Osteoblast (primary cell): ENCODE measurements around the gene USB1. TPM values are rescaled to one million over a fixed set of nuclear protein-coding genes. Genes with fewer than 3 reads are reported as not detected.

Experiments
- DNase-seq: peaks from one replicate; pipeline ENCODE4 v3.0.0; 2011; ENCODE audit warnings: low spot score, mixed read lengths; ENCODE audit not compliant: insufficient read length; ENCODE audit errors: missing footprints
- H2AFZ ChIP-seq: 2 replicates; pipeline ENCODE4 v1.6.0; 2011; ENCODE audit warnings: mild to moderate bottlenecking, low read length
- H3K27ac ChIP-seq: 2 replicates; pipeline ENCODE4 v1.5.1; 2011; ENCODE audit warnings: mild to moderate bottlenecking, low read depth, low read length, moderate library complexity
- H3K27me3 ChIP-seq: 2 replicates; pipeline ENCODE4 v1.6.0; 2012; ENCODE audit warnings: mild to moderate bottlenecking, control low read depth, inconsistent platforms, low read length, moderate library complexity; ENCODE audit not compliant: insufficient read depth
- H3K36me3 ChIP-seq: 2 replicates; pipeline ENCODE4 v1.5.1; 2011; ENCODE audit warnings: mild to moderate bottlenecking, low read length, control low read depth, moderate library complexity; ENCODE audit not compliant: insufficient read depth
- H3K4me1 ChIP-seq: 2 replicates; pipeline ENCODE4 v1.5.1; 2011; ENCODE audit warnings: mild to moderate bottlenecking, low read length, control low read depth, moderate library complexity; ENCODE audit not compliant: insufficient read depth
- H3K4me2 ChIP-seq: 2 replicates; pipeline ENCODE4 v1.6.0; 2011; ENCODE audit warnings: mild to moderate bottlenecking, low read length; ENCODE audit not compliant: insufficient read depth
- H3K4me3 ChIP-seq: fragments of 200-600 bp; sonication (generic); 3 replicates; pipeline ENCODE4 v1.5.1; 2012; ENCODE audit warnings: mild to moderate bottlenecking, low read length, inconsistent platforms; ENCODE audit not compliant: insufficient read depth
- H3K79me2 ChIP-seq: 2 replicates; pipeline ENCODE4 v1.6.0; 2012; ENCODE audit warnings: mild to moderate bottlenecking, low read length, control low read depth, inconsistent platforms; ENCODE audit not compliant: insufficient read depth
- H3K9me3 ChIP-seq: 2 replicates; pipeline ENCODE4 v1.5.1; 2011; ENCODE audit warnings: low read depth, low read length, control low read depth
- H4K20me1 ChIP-seq: 2 replicates; pipeline ENCODE4 v1.6.0; 2012; ENCODE audit warnings: mild to moderate bottlenecking, low read length, control low read depth; ENCODE audit not compliant: insufficient read depth
- total RNA-seq: library from RNA; depleted of rRNA; stranded (reverse); fragments of >200 nt; gene quantifications from 2 replicates; pipeline ENCODE4 v1.2.3, GENCODE V29; 2012
- TF ChIP-seq, protein P1 (sequence below): IDR thresholded peaks from 2 replicates; pipeline ENCODE4 v1.5.1; 2011; ENCODE audit warnings: mild to moderate bottlenecking, low read depth, low read length, moderate library complexity; ENCODE audit errors: extremely low read depth

USB1 gene
- total RNA-seq, 1 donor = 19.2 TPM

DNA sequence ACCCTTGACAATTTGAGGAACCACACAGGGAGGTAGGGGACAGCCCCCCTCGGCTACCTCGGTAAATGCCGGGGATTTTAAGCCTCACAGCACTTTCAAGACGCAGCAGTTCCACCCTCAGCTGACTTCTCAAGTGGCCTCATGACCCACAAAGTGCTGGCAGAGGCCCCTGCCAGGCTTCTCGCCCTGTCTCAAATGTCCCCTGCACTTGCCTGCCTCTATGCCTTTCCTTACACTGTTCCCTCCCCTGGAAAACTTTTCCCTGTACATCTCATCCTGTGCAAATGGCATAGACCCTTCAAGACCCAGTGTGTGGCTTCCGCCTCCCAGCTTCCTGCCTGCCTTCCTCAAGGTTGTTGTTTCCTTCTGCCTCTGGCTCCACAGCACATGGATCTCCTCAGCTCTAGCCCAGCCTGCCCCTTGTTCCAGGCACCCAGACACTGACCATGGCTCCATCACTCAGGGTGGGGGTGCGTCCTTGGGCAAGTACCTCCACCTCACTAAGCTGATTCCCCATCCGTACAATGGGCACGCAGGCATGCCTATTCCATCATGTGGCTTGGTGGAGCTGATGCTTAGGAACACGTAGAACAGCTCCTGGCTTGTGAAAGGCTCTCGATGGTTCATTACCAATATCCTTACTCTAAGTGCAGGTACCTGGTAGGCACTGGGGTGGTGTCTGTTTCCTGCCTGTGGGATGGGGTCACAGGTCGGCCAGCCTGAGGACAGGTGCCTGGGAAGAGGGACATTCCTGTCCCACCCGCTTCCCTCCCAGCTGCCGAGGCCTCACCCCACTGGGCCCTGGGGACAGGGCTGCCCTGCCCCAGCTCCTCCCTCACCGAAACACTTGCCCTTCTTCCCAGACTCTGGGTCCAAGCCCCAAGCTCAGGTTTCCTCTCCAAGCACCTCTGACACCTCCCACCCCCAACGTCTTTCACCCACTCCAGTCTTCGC lies 48.3 kb downstream of the USB1 start:
- peak; percentile 73 for DNase-seq
- Histone ChIP-seq H3K27me3 (no peaks in the 10 kb centered on the region), H3K4me3 (no peak overlapping the region), H3K27ac (no peak overlapping the region), H3K4me2 (no peak overlapping the region), H3K4me1 (no peaks in the 10 kb centered on the region), H2AFZ (no peak overlapping the region), H4K20me1 (no peaks in the 10 kb centered on the region), H3K79me2 (no peaks in the 10 kb centered on the region), H3K9me3 (no peaks in the 10 kb centered on the region), H3K36me3 (no peaks in the 10 kb centered on the region)
- TF ChIP-seq, protein P1, sequence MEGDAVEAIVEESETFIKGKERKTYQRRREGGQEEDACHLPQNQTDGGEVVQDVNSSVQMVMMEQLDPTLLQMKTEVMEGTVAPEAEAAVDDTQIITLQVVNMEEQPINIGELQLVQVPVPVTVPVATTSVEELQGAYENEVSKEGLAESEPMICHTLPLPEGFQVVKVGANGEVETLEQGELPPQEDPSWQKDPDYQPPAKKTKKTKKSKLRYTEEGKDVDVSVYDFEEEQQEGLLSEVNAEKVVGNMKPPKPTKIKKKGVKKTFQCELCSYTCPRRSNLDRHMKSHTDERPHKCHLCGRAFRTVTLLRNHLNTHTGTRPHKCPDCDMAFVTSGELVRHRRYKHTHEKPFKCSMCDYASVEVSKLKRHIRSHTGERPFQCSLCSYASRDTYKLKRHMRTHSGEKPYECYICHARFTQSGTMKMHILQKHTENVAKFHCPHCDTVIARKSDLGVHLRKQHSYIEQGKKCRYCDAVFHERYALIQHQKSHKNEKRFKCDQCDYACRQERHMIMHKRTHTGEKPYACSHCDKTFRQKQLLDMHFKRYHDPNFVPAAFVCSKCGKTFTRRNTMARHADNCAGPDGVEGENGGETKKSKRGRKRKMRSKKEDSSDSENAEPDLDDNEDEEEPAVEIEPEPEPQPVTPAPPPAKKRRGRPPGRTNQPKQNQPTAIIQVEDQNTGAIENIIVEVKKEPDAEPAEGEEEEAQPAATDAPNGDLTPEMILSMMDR = no peak

DNA sequence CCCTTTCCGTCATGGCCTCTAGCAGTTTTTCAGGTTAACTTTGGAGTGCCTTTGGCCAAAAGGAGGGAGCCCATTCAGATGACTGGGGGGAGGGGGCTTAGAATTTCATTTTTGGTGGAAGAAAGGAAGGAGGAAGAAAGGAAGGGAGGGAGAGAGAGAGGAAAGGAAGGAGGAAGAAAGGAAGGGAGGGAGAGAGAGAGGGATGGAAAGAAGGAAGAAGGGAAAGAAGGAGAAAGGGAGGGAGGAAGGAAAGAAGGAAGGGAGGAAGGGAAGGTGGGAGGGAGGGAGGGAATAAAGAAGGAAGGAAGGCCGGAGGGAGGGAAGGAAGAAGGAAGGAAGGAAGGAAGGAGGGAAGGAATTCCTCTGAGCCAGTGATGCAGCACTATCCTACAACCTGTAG lies 50.1 kb downstream of the USB1 start:
- DNase-seq = no peak
- Histone ChIP-seq H2AFZ (no peak overlapping the region), H3K4me3 (no peak overlapping the region), H3K36me3 (no peaks in the 10 kb centered on the region), H3K27me3 (no peaks in the 10 kb centered on the region), H4K20me1 (no peaks in the 10 kb centered on the region), H3K27ac (no peak overlapping the region), H3K4me2 (no peak overlapping the region), H3K4me1 (no peaks in the 10 kb centered on the region), H3K9me3 (no peaks in the 10 kb centered on the region), H3K79me2 (no peaks in the 10 kb centered on the region)
- TF ChIP-seq, protein P1 = no peak

DNA sequence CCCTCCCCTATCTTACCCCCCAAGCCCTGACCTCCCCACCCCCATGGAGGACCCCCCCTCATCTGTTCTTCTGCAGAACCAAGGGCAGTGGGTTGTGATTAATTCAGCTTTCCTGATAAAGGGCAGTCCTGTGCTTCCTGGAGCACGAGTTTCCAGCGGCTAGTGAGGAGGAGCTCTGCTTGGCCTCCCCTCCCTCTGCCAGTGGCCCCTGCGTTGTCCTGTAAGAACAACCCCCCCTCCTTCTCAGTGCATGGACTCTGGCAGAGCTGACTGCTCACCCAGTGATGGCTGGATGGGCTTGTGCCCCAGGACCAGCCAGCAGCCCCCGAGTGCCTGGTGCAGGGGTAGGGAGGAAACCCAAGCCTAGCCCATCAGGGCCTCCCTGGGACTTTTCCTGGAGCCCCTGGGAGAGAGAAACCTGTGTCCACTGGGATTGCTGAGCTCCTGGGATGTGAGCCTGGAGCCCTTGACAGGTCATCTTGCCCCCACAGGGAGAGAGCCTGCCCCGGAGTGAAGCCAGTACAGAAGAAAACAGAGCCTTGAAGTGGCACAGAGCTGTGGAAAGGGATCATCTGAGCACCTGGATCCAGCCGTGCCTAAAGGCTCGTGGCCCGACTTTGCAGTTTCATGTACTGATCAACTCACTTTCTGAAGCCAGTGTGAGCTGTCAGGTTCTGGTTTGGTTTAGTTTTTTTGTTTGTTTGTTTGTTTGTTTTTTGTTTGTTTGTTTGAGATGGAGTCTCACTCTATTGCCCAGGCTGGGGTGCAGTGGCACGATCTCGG lies 50.8 kb downstream of the USB1 start:
- Histone ChIP-seq H3K4me1 (no peaks in the 10 kb centered on the region), H2AFZ (no peak overlapping the region), H3K27ac (no peak overlapping the region), H3K36me3 (no peaks in the 10 kb centered on the region), H3K4me2 (no peak overlapping the region), H4K20me1 (no peaks in the 10 kb centered on the region), H3K27me3 (peaks cover 5% of the 10 kb centered on the region), H3K79me2 (no peaks in the 10 kb centered on the region), H3K4me3 (no peak overlapping the region), H3K9me3 (no peaks in the 10 kb centered on the region)
- DNase-seq = peak; percentile 68
- TF ChIP-seq, protein P1 = no peak

DNA sequence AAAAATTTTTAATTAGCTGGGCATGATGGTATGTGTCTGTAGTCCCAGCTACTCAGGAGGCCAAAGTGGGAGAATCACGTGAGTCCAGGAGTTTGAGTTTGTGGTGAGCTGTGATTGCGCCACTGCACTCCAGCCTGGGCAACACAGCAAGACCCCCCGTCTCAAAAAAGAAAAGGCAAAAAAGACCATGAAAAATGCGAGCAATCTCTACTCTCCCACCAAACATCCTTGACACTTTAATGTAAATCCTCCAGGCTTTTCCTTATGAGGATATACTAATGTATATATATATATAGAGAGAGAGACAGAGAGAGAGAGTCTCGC lies 52.4 kb downstream of the USB1 start:
- no peak overlapping the region for H3K4me2 ChIP-seq
- no peaks in the 10 kb centered on the region for H4K20me1 ChIP-seq
- peaks cover 16% of the 10 kb centered on the region for H3K27me3 ChIP-seq
- peak; percentile 17 for DNase-seq
- H2AFZ ChIP-seq = no peak overlapping the region
- no peaks in the 10 kb centered on the region for H3K9me3 ChIP-seq
- no peaks in the 10 kb centered on the region for H3K4me1 ChIP-seq
- H3K27ac ChIP-seq = no peak overlapping the region
- TF ChIP-seq, protein P1 = no peak
- no peak overlapping the region for H3K4me3 ChIP-seq
- no peaks in the 10 kb centered on the region for H3K79me2 ChIP-seq
- H3K36me3 ChIP-seq = no peaks in the 10 kb centered on the region
